HepG2 (cell line): ENCODE data around the gene FGF2. TPM values are rescaled to one million over a fixed set of nuclear protein-coding genes. Genes with fewer than 3 reads are reported as not detected.
"Not testable (repeated sequence)": the region's sequence is repeated elsewhere in the genome, so short reads cannot be mapped to it uniquely, and the experiment has no call there.

Source experiments
- ATAC-seq: fragments of 200-7000 bp; cut with Tn5 transposase; 3 replicates; pipeline ENCODE4 v1.9.1; 2020; ENCODE audit warnings: mild to moderate bottlenecking, moderate library complexity
- BruUV-seq: library from RNA; stranded (reverse); fragments of 400-500 nt; replicated peaks from 2 replicates; lab custom pipeline; 2021; lab: Mats Ljungman, UMichigan
- CTCF ChIA-PET: fragments of 300-600 bp; formaldehyde crosslinking; extraction: SDS; loops from one replicate; lab custom pipeline; 2021; ENCODE audit warnings: low total read pairs, inconsistent platforms, low intra/inter-chr PET ratio; lab: Yijun Ruan, JAX
- POLR2A ChIA-PET: fragments of 350-600 bp; sonication (Branson Sonifier 250); formaldehyde crosslinking; loops from one replicate; lab custom pipeline; 2020; ENCODE audit warnings: antibody characterized with exemption, inconsistent platforms; lab: Yijun Ruan, JAX
- DNase-seq: peaks from one replicate; pipeline ENCODE4 v3.0.0-alpha.2; 2015; ENCODE audit warnings: low spot score
- FAIRE-seq: peaks from 3 replicates; lab custom pipeline; 2011; peaks lifted over from hg19 to GRCh38; lab: Jason Lieb, UNC
- H2AFZ ChIP-seq: one replicate; pipeline ENCODE4 v1.6.1; 2011; ENCODE audit warnings: low read length, inconsistent platforms
- H3K27ac ChIP-seq: fragments of 300-600 bp; 3 replicates; pipeline ENCODE4 v1.8.0; 2011; ENCODE audit warnings: mixed run types, mild to moderate bottlenecking, mixed read lengths, low read length, inconsistent platforms; ENCODE audit not compliant: insufficient read depth; ENCODE audit errors: extremely low read length
- H3K27me3 ChIP-seq, 2 experiments: fragments of 200-600 bp in 1 of 2; 2 replicates in 1 of 2; 3 replicates in 1 of 2; pipeline versions ENCODE4 v1.6.0 to v1.8.0; 2011; ENCODE audit warnings: low read length in 2 of 2, mild to moderate bottlenecking in 2 of 2, moderate library complexity in 2 of 2, inconsistent platforms in 1 of 2; ENCODE audit not compliant: insufficient read depth in 2 of 2, control insufficient read depth in 1 of 2
- H3K36me3 ChIP-seq, 2 experiments: fragments of 200-600 bp in 1 of 2; replicated peaks in 1 of 2; 2 replicates in 1 of 2; 3 replicates in 1 of 2; pipeline versions ENCODE4 v1.5.1 to v1.8.0; 2011; ENCODE audit warnings: low read length in 2 of 2, inconsistent platforms in 1 of 2; ENCODE audit not compliant: insufficient read depth in 2 of 2, control insufficient read depth in 1 of 2
- H3K4me1 ChIP-seq: 2 replicates; pipeline ENCODE4 v1.5.1; 2012; ENCODE audit warnings: low read length, inconsistent platforms; ENCODE audit not compliant: insufficient read depth
- H3K4me2 ChIP-seq: 2 replicates; pipeline ENCODE4 v1.6.0; 2011; ENCODE audit warnings: low read depth, low read length, inconsistent platforms
- H3K4me3 ChIP-seq, 3 experiments: fragments of 200-600 bp in 1 of 3; sonication (generic), shearing (Covaris generic) in 1 of 3; replicated peaks in 1 of 3; 2 replicates each; pipeline ENCODE4 v1.5.1; 2011 to 2016; ENCODE audit warnings: low read length in 3 of 3, inconsistent platforms in 2 of 3, low read depth in 2 of 3, mild to moderate bottlenecking in 2 of 3, control low read depth in 1 of 3, mixed read lengths in 1 of 3; ENCODE audit not compliant: insufficient read depth in 1 of 3
- H3K79me2 ChIP-seq: one replicate; pipeline ENCODE4 v1.6.1; 2011; ENCODE audit warnings: low read length, inconsistent platforms; ENCODE audit not compliant: insufficient read depth
- H3K9ac ChIP-seq: 2 replicates; pipeline ENCODE4 v1.6.0; 2011; ENCODE audit warnings: mild to moderate bottlenecking, low read depth, low read length, inconsistent platforms; ENCODE audit not compliant: insufficient read depth
- H3K9me3 ChIP-seq: 2 replicates; pipeline ENCODE4 v1.5.1; 2012; ENCODE audit warnings: mild to moderate bottlenecking, low read length
- H4K20me1 ChIP-seq: 2 replicates; pipeline ENCODE4 v1.6.0; 2011; ENCODE audit warnings: inconsistent platforms, mild to moderate bottlenecking, low read length, moderate library complexity; ENCODE audit not compliant: insufficient read depth
- MEIS2 ChIP-seq: sonication (generic); formaldehyde crosslinking; IDR thresholded peaks from 2 replicates; pipeline ENCODE4 v1.9.0; 2021; ENCODE audit warnings: mild to moderate bottlenecking, missing genetic modification reagents
- RFX1 ChIP-seq: fragments of 450-650 bp; IDR thresholded peaks from 2 replicates; pipeline ENCODE4 v1.6.1; 2017
- ZBTB7B ChIP-seq: sonication (generic); formaldehyde crosslinking; IDR thresholded peaks from 2 replicates; pipeline ENCODE4 v1.4.0; 2020; ENCODE audit warnings: missing genetic modification reagents
- WGBS: methylation state at CpG from one replicate; pipeline ENCODE4 v1.1.6; 2017; ENCODE audit warnings: low lambda C conversion rate; 5-methylcytosine and 5-hydroxymethylcytosine counted together
- in situ Hi-C: cut with HindIII; loops from 2 replicates; pipeline ENCODE4 v1.10.0; 2017; ENCODE audit warnings: low pct_unique_long_range_greater_than_20kb; ENCODE audit not compliant: extremely low pct_ligation_motif_present
- intact Hi-C: fragments of 100-400 bp; cut with micrococcal nuclease; formaldehyde crosslinking; loops from one replicate; pipeline ENCODE4 v1.10.0; 2022; ENCODE audit not compliant: unreplicated experiment
- polyA plus RNA-seq, 8 experiments: library from polyadenylated mRNA; depleted of rRNA in 3 of 8; stranded (reverse) in 7 of 8; unstranded in 1 of 8; fragments of >200 nt; fragmentation: Illumina TruSeq in 4 of 8; extraction: Trizol in 4 of 8; gene quantifications; 2 replicates each; pipeline versions ENCODE4 v1.2.1 to v1.2.3, GENCODE V29; 2011 to 2016; ENCODE audit warnings: low read depth in 4 of 8, missing spikeins in 1 of 8, mixed read lengths in 1 of 8; ENCODE audit not compliant: insufficient read depth in 1 of 8
- total RNA-seq, 5 experiments: library from RNA; depleted of rRNA; stranded (reverse); fragments of >200 nt; fragmentation: Illumina TruSeq; extraction: Trizol; gene quantifications; 2 replicates each; pipeline ENCODE4 v1.2.3, GENCODE V29; 2016; ENCODE audit warnings: low read depth in 1 of 5
- TF ChIP-seq, protein P1 (sequence below), 2 experiments: sonication (generic) in 1 of 2; formaldehyde crosslinking in 1 of 2; IDR thresholded peaks; 2 replicates each; pipeline versions ENCODE4 v1.6.1 to v1.9.0; 2014 to 2022; ENCODE audit warnings: antibody characterized with exemption in 1 of 2, borderline replicate concordance in 1 of 2, inconsistent platforms in 1 of 2, low read depth in 1 of 2, missing genetic modification reagents in 1 of 2
- TF ChIP-seq, protein P2 (sequence below), 2 experiments: sonication (generic) in 1 of 2; formaldehyde crosslinking in 1 of 2; IDR thresholded peaks; 2 replicates each; pipeline versions ENCODE4 v1.4.0 to v1.6.1; 2016 to 2020; ENCODE audit warnings: borderline replicate concordance in 1 of 2, low read depth in 1 of 2, mild to moderate bottlenecking in 1 of 2, missing genetic modification reagents in 1 of 2
- TF ChIP-seq, protein P3 (sequence below): sonication (generic); formaldehyde crosslinking; IDR thresholded peaks from 2 replicates; pipeline ENCODE4 v1.5.0; 2020; ENCODE audit warnings: mild to moderate bottlenecking, missing genetic modification reagents

The FGF2 gene
- total and polyA plus RNA-seq, 2 of the 13 experiments (the other 11 are each of a cell fraction or from before 2014, with no cell fraction given), result 0.01 to 0.02 TPM

DNA sequence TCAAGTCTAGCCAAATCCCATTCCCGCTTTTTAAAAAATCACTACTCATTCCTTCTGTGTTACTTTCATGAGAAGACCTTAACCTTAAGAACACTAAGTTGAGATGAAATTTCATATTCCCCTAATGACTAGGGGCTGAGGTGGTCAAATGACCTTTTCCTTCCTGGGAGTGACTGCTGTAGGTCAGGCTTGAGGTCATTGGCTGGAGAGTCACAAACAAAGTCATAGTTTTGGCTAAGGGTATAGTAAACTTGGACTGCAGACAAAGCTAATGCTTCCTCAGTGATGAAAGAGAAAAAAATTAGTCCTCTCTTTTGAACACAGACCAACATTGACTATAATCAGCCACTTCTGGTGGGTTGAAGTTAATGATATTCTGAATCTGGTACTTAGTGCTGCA, 16.0 kb upstream of the FGF2 start (continued):
- TF ChIP-seq, protein P1, sequence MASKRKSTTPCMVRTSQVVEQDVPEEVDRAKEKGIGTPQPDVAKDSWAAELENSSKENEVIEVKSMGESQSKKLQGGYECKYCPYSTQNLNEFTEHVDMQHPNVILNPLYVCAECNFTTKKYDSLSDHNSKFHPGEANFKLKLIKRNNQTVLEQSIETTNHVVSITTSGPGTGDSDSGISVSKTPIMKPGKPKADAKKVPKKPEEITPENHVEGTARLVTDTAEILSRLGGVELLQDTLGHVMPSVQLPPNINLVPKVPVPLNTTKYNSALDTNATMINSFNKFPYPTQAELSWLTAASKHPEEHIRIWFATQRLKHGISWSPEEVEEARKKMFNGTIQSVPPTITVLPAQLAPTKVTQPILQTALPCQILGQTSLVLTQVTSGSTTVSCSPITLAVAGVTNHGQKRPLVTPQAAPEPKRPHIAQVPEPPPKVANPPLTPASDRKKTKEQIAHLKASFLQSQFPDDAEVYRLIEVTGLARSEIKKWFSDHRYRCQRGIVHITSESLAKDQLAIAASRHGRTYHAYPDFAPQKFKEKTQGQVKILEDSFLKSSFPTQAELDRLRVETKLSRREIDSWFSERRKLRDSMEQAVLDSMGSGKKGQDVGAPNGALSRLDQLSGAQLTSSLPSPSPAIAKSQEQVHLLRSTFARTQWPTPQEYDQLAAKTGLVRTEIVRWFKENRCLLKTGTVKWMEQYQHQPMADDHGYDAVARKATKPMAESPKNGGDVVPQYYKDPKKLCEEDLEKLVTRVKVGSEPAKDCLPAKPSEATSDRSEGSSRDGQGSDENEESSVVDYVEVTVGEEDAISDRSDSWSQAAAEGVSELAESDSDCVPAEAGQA (IDR thresholded peaks at IDR 0.05; ENCODE audit: low read depth), result no peak
- TF ChIP-seq, protein P1 (CRISPR knock-in tag; IDR thresholded peaks at IDR 0.05; ENCODE audit: borderline replicate concordance), result no peak
- TF ChIP-seq RFX1 (no peak), MEIS2 (no peak), ZBTB7B (CRISPR knock-in tag) (no peak)
- TF ChIP-seq, protein P2, sequence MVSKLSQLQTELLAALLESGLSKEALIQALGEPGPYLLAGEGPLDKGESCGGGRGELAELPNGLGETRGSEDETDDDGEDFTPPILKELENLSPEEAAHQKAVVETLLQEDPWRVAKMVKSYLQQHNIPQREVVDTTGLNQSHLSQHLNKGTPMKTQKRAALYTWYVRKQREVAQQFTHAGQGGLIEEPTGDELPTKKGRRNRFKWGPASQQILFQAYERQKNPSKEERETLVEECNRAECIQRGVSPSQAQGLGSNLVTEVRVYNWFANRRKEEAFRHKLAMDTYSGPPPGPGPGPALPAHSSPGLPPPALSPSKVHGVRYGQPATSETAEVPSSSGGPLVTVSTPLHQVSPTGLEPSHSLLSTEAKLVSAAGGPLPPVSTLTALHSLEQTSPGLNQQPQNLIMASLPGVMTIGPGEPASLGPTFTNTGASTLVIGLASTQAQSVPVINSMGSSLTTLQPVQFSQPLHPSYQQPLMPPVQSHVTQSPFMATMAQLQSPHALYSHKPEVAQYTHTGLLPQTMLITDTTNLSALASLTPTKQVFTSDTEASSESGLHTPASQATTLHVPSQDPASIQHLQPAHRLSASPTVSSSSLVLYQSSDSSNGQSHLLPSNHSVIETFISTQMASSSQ (IDR thresholded peaks at IDR 0.05; ENCODE audit: low read depth), result no peak
- TF ChIP-seq, protein P2 (CRISPR knock-in tag; IDR thresholded peaks at IDR 0.05; ENCODE audit: borderline replicate concordance), result no peak
- TF ChIP-seq, protein P3, sequence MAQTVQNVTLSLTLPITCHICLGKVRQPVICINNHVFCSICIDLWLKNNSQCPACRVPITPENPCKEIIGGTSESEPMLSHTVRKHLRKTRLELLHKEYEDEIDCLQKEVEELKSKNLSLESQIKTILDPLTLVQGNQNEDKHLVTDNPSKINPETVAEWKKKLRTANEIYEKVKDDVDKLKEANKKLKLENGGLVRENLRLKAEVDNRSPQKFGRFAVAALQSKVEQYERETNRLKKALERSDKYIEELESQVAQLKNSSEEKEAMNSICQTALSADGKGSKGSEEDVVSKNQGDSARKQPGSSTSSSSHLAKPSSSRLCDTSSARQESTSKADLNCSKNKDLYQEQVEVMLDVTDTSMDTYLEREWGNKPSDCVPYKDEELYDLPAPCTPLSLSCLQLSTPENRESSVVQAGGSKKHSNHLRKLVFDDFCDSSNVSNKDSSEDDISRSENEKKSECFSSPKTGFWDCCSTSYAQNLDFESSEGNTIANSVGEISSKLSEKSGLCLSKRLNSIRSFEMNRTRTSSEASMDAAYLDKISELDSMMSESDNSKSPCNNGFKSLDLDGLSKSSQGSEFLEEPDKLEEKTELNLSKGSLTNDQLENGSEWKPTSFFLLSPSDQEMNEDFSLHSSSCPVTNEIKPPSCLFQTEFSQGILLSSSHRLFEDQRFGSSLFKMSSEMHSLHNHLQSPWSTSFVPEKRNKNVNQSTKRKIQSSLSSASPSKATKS, result no peak

DNA sequence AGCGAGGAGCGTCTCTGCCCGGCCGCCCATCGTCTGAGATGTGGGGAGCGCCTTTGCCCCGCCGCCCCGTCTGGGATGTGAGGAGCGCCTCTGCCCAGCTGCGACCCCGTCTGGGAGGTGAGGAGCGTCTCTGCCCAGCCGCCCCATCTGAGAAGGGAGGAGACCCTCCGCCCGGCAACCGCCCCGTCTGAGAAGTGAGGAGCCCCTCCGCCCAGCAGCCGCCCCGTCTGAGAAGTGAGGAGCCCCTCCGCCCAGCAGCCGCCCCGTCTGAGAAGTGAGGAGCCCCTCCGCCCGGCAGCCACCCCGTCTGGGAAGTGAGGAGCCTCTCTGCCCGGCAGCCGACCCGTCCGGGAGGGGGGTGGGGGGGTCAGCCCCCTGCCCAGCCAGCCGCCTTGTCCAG, 14.8 kb upstream of the FGF2 start:
- intact Hi-C loops, H3K4me3 ChIP-seq, H3K4me2 ChIP-seq, H3K9ac ChIP-seq, DNase-seq, H2AFZ ChIP-seq, FAIRE-seq, ATAC-seq, H3K27ac ChIP-seq, H4K20me1 ChIP-seq, H3K36me3 ChIP-seq, H3K27me3 ChIP-seq, POLR2A ChIA-PET, H3K79me2 ChIP-seq, BruUV-seq, CTCF ChIA-PET, in situ Hi-C loops, H3K4me1 ChIP-seq, H3K9me3 ChIP-seq: not testable (repeated sequence)
- 100% methylated on average over 1 of the region's 32 CpGs for WGBS
